ENCODE data around the gene APBB2.

APBB2 gene

GRCh38 chr4:41098093-41099048, 116.0 kb downstream of the APBB2 start:
- DNase-seq (ENCODE audit: low spot score), result no peak

DNA sequence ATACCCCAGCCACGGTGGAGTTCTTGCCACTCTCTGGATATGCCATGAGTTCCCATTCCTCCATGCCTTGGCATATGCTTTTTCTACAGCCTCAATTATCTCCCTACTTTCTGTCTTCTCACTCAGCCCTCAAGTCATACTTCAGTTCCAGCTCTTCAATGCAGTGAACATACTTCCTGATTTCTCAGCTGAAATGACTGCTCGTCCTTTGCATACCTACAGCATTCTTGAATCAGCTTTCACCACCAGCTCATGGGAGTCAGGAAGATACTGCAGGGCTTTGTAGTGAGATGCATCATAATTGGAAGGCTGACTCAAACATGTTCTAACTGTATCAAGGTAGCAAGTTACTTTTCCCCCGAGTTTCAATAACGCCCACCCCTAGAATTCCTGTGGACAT, 118.4 kb downstream of the APBB2 start:
- peak; percentile 18 for DNase-seq (ENCODE audit: low spot score)

DNA sequence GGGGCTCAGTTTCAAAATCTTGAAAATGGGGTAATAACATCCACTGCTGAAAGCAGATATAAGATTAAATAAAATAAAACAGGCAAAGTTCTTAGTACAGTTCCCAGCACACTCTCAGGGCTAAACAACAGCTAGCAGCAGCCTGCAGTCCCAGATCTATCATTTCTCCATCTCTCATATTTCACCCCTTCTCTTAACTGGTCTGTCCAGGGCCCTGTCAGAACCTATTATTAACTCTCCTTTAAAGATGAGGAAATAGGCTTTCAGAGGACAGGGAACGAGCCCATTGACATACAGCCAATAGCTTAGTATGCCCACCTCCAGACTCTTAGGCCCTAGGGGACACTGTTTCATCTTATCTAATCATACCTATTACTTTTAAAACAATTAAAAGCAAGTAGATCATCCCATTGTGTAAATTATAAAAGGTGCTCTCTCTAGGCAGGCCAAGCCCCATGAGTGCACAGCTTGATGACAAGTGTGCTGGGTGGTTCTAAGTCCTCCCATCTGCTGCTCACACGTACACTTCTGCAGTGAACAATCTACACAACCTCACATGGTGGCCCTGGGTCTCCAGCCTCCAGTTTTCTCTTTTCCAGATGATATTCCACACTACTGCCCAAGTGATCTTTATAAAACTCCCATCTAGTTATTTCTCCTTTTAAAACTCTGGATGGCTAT, 119.0 kb downstream of the APBB2 start:
- DNase-seq (ENCODE audit: low spot score), result no peak

DNA sequence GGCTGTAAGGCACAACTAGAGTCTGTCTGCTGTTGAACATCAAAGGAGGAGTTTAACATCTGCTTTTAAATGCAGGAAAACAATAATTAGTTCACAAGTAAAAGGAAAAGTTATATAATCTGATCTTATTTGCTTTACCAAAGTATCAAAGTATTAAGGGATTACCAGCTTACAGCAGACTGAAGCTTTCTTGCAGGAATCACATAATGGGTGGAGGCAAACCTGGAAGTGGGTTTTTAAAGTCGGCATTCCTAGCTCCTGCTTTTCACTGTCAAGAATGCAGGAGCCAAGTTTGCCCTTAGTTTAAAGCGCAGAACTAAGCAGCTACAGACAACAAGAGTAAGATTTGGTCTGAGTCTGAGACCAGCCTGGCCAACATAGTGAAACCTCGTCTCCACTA, 122.2 kb downstream of the APBB2 start:
- no peak for DNase-seq (ENCODE audit: low spot score)

DNA sequence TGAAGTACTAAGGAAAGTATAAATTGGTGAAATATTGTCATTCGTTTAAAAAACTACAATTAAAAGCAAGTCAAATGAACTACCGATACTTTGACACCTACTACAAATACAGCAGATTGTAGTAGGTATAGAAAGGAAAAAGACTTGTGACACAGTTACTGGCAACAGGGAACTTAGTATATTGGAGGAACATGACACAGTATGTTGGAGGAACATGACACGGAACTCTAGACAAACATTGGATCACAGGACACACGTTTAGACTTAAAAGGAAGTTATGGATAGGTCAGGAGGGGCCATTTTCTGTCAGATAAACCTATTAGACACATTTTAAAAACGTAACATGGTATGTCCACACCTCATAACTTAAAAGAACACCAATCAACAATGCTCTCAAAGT, 132.5 kb downstream of the APBB2 start:
- DNase-seq (ENCODE audit: low spot score), result no peak

DNA sequence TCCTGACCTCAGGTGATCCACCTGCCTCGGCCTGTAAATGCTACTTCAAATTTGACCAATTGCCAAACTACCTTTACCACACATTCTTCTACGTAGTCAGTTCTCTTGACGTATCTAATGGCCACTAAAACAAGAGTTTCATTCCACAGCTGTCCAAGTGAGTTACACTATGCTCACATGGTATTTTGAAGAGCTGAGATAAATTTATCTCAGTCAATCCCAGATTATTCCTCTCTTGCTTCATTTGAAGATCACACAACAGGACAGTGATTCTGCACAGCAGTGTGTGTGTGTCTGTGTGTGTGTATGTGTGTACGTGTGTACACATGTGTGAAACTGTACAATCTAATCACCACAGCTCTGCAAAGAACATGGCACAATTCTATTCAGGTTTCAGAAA, 133.4 kb downstream of the APBB2 start:
- DNase-seq (ENCODE audit: low spot score), result no peak

DNA sequence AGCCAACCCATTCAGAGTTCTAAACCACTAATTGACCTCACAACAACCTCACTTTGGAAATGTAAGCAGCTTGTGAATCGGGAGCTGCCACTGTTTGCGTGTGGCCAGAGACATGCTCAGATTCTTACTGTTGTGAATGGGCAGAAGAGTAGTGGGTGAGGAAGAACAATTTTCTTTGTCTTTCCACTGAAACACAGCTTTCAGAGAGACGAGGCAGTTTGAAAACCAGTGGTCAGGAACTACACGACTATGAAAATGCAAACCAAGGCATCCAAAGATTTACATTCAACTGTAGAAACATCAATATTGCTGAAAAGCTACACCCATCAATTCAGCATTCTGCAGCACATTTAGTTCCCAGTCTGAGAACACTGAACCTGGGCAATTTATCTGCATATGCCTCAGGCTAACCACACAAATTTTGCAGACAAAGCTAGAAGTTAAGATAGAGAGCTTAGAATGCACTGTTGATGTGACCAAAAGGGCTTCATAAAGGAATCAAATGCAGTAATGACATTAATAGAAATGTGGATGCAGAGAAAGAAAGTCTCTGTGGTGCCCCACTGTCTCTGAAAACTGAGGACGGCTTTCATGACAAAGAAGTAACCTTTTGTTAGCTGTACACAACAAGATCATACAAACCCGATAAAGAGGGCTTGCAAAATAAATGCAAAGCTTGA, 134.3 kb downstream of the APBB2 start:
- no peak for DNase-seq (ENCODE audit: low spot score)

- no peak for DNase-seq (ENCODE audit: low spot score)
Measured at GRCh38 chr4:41077628-41078027, 136.7 kb downstream of the APBB2 start.

- DNase-seq (ENCODE audit: low spot score), result no peak
Measured at GRCh38 chr4:41076481-41076880, 137.9 kb downstream of the APBB2 start.

DNA sequence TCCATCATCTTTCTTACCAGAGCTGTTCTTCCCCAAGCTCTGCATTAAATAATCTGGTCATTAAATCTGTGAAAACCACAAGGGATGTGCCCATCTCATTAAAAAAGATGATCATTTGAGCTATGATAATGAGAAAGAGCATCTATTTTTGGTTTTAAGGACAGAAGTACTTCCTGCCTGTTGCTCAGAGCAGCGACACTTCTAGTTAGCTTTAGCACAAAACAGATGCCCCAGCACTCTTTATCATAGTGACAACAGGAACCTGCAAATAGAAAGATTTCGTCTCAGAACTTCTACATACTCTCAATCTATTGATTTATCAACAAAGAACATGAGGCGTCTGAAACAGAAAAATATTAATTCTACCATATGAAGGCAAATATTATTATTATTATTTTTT, 140.1 kb downstream of the APBB2 start:
- DNase-seq (ENCODE audit: low spot score), result no peak

- no peak for DNase-seq (ENCODE audit: low spot score)
Measured at GRCh38 chr4:41072021-41072777, 142.1 kb downstream of the APBB2 start.

GRCh38 chr4:41070516-41071281, 143.6 kb downstream of the APBB2 start:
- DNase-seq (ENCODE audit: low spot score), result no peak

- DNase-seq (ENCODE audit: low spot score), result no peak
Measured at GRCh38 chr4:41069838-41070237, 144.5 kb downstream of the APBB2 start.

GRCh38 chr4:41069257-41069656, 145.1 kb downstream of the APBB2 start:
- no peak for DNase-seq (ENCODE audit: low spot score)

- no peak for DNase-seq (ENCODE audit: low spot score)
Measured at GRCh38 chr4:41067369-41067768, 147.0 kb downstream of the APBB2 start.

GRCh38 chr4:41066049-41066448, 148.3 kb downstream of the APBB2 start:
- DNase-seq (ENCODE audit: low spot score), result no peak

DNA sequence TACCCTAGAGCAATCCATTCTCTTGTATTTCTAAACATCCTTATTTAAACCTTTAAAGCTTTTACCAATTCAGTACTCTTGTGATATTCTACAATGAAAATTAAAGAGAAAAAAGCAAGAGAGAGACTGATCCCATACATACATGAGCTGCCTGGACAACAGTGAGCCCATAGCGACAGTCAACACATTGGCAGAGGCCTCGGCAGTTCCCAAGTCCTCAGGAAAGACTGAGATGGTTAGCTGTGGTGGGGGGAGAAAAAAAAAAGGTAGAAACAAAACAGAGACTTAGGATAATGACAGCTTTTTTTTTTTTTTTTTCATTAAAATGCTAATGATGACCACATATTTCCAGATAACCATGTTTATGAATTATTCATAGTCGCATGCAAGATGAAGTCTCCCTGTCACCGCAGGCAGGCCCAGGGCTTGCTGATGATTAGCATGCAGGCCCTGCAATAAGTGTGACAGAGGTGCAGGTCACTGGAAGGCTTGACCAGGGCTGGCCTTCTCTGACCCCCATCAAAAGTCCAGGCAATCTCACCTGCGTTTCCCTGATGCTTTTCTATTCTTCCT, 148.8 kb downstream of the APBB2 start:
- DNase-seq (ENCODE audit: low spot score), result no peak

DNA sequence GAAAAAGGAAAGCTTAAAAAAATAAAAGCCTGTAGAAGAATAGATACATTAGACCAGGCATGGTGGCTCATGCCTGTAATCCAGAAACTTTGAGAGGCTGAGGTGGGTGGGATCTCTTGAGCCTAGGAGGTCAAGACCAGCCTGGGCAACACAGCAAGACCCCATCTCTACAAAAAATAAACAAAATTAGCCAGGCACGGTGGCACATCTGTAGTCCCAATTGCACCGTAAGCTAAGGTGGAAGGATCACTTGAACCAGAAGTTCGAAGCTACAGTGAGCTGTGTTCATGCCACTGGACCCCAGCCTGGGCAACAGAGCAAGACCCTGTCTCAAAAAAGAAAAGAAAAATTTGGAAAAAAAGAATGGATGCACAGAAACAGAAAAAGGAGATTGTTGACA, 149.4 kb downstream of the APBB2 start:
- DNase-seq (ENCODE audit: low spot score), result no peak

DNA sequence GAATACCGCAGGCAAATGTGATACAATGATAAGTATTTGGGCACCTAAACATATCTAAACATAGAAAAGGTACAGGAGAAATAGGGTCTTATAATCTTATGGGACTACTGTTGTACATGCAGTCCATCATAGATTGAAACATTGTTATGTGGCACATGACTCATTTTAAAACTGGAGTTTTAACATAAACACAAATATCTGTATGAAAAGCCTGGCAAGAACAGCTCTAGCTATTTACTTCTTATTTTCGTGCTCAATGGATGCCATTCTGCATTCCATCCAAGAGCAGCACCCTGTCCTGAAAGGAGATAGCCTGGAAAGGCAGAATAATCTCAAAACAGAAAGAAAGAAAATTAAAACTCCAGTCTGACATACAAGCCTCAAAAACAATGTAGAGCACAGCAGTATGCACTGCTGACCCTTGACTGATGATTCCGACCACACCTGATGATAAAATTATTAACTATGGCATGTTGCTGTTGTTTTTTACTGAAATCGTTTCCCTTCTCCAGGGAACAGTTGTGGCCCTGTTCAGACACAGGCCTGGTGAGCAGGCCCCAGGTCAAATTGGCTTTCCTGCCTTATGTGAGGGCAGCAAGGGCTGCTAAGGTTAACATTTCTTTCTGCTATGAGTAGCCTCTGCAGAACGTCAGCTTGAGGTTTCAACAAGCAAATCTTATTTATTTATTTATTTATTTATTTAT, 152.7 kb downstream of the APBB2 start:
- DNase-seq (ENCODE audit: low spot score), result no peak
